GM21576 (cell line): ENCODE measurements around the gene CYP8B1.

ENCODE experiments used
- ATAC-seq: cut with Tn5 transposase; IDR thresholded peaks from one replicate; pipeline ENCODE4 v1.9.1; 2021; ENCODE audit warnings: mild to moderate bottlenecking, moderate library complexity; ENCODE audit not compliant: unreplicated experiment

The CYP8B1 gene

GRCh38 chr3:42875325-42876151 lies at the start of gene CYP8B1:
TSS of gene CYP8B1 (minus strand) at chr3:42875879. CDS start at chr3:42875816, 63 bp downstream.
- no peak for ATAC-seq

- ATAC-seq, result no peak
Measured at GRCh38 chr3:42923606-42924005, 47.9 kb upstream of the CYP8B1 start.

GRCh38 chr3:42914771-42915515 lies 39.3 kb upstream of the CYP8B1 start:
- ATAC-seq, result no peak

GRCh38 chr3:42911551-42911950 lies 35.9 kb upstream of the CYP8B1 start:
- no peak for ATAC-seq

GRCh38 chr3:42908675-42909074 lies 33.0 kb upstream of the CYP8B1 start:
- ATAC-seq, result no peak

- no peak for ATAC-seq
Measured at GRCh38 chr3:42906848-42907183, 31.1 kb upstream of the CYP8B1 start.

DNA sequence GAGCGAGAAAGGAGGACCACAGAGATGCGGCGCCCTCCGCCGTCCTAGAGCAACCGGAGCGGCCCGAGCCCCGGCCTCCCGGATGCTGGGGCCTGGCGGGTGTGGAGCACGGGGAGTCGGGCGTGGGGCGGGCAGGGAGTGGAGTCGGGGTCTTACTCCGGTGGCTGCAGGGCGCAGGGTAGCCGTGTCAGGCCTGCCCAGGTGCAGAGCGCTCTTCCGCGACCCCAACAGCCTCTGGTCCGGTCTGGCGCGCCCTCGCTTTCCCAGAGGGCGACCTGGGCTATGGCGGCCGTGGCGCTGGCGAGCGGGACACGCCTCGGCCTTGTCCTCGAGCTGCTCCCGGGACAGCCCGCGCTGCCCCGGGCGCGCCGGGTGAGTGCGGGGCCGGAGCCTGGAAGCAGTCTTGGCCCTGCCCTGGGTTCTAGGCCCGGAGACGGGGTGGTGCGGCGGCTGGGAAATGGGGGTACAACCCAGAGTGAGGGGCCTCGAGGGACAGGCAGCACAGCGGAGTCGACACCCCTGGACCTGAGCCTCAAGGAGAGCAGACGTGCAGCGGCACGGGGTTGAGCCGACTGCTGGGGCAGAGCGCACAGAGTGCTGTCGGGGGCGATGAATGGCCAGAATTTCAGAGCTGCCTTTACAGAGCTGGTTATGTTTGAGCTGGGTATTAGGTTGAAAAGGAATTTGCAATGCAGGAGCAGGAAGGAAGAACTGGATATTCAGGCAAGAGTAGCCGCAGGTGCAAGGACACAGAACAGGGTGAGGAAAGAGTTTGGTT lies 30.6 kb upstream of the CYP8B1 start, which contains the start of gene ZNF662:
Gene ZNF662 (plus strand): TSS at position 73 of the 778 bp plus-strand sequence. CDS start 1,973 bp downstream, outside the sequence.
- no peak for ATAC-seq

DNA sequence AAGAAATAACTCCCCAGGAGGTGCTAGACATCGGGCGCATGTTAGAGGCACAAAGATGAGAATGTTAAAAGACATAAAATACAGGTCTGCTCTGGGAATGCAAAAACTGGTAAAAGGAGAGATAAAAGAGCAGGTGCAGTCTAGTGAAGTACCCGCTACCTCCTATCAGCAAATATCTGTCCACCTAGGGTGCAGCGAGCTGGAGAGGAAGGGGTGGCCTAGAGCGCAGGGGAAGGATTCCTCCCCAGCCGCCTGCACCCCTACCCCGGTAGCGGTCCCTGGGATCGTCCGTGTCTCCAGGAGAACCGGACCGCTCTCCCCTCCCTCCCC lies 30.0 kb upstream of the CYP8B1 start:
- no peak for ATAC-seq

DNA sequence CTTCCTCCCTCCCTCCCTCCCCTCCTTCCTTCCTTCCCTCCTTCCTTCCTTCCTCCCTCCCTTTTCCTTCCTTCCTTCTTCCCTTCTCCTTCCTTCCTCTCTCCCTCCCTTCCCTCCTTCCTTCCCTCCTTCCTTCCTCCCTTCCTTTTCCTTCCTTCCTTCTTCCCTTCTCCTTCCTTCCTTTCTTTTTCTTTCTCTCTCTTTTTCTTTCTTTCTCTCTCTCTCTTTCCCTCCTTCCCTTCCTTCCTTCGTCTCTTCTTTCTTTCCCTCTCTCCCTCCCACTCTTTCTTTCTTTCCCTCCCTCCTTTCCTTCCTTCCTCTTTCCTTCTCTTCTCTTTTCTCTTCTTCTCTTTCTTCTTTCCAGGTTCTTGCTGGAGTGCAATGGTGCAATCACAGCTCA lies 28.4 kb upstream of the CYP8B1 start:
- no peak for ATAC-seq

- ATAC-seq, result no peak
Measured at GRCh38 chr3:42902257-42902656, 26.6 kb upstream of the CYP8B1 start.

DNA sequence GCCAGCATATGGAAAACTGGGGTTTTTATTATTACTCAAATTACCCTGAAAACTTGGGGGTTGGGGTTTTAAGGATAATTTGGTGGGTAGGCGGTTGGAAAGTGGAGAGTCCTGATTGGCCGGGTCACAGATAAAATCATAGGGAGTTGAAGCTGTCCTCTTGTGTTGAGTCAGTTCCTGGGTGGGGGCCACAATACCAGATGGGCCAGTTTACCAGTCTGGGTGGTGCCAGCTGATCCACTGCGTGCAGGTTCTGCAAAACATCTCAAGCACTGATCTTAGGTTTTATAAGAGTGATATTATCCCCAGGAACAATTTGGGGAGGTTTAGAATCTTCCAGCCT lies 25.4 kb upstream of the CYP8B1 start:
- ATAC-seq, result no peak

DNA sequence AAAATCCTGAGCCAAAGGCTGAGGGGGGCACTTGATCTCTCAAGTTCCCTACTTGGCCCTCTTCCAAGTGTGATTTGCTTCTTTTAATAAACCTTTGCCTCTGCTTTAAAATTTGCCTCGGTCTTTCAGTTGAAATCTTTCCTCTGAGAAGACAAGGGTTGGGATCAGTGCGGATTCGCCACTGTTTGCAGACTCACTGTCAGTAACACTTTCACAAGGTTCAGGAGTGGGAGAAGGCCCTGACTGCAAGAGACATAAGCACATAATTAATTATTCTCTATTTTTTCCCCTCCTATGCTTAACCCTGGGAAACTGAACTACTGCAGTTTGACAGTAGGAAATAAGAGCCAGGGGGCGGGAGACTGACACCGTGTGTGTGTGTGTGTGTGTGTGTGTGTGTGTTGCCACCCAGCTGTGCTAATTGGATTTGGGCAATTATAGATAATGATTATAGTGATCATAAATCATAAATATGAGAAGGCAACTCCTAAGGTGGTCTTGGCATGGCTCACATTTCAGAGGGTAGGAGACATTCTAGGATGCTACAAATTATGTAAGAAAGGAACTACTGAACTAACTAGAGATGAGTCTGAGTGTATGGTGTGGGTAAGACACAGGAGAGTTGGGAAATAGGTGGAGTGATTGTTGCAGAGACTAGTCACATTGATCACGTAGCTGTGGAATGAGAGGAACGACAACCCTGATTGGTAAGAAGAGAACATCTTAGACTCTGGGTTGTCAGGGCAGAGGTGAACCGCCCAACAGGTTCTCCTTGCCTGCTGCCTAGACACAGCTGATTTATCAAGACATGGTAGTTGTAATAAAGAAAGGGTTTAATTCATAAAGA lies 24.8 kb upstream of the CYP8B1 start:
- ATAC-seq, result no peak

DNA sequence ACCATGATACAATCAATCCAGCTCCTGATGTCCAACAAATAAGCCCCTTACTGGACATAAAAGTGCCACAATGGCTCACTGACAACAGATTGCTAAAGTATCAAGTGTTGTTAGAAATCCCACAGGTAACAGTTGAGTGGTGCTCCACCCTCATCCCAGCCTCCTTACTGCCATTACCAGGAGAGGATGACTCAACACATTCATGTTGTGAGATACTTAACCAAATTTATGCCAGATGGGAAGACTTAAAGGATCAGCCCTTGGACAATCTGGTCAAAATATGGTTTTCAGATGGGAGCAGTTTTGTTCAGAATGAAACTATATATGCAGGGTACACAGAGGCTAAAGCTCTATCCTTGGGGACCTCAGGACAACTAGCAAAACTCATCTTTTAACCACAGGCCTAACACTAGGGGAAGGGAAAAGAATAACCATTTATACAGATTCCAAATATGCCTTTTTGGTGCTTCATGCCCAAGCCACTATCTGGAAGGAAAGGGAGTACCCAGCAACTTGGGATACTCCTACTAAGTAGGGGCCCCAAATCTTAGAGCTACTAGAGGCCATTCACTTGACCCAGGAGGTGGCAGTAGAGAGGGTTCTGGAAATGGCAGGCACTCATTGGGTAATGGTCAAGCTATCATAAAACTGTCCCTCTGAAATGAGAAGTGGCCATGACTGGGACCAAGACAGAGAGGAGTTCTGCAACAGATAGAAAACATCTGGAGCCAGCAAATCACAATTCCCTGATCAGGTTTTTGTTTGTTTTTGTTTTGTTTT lies 23.4 kb upstream of the CYP8B1 start:
- ATAC-seq, result no peak

DNA sequence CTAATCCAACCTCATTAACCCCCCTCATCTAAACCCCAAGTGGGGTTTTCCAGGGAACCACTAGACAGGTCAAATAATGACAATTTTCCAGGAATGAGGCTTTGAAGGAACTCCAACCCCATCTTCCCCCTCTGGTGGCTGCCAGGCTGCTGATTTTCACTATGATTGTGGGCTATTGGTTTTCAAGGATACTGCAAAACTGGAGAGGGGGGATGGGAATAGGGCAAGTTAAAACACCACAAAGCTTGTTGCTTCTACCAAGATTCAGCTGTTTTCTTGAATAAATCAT lies 19.8 kb upstream of the CYP8B1 start:
- ATAC-seq, result no peak

DNA sequence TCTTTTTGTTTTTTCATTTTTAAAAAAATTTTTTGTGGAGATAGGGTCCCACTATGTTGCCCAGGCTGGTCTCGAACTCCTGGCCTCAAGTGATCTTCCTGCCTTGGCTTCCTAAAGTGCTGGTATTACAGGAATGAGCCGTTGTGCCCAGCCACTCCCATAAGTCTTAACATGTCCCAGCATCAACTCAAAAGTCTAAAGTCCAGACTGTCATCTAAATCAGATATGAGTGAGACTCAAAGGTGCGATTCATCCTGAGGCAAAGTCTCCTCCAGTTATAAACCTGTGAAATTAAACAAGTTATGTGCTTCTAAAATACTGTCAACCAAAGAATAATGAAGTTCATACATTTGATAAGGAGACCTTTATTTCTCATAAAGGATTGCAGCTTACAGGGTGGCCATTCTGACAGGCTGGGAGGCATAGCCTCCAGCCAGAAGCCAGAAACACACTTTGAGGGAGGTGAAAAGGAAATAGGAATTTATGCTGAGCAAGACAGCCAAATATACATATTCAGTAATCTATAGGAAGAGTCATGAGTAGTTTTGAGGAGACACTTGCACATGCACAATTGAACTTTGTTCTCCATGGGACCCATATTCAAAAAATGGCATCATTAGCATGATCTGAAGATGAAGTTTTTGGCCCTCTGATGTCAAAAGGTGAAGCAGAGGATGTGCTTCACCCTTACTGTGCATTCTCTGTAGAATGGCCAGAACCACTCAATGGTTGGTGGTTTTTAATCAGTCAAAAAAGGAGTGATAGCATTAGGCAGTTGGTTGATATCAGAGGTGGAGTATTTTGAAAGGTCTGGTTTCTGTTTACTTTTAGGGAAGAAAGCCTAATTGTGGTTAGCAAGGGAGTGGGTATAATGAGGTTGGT lies 19.3 kb upstream of the CYP8B1 start:
- ATAC-seq, result no peak

DNA sequence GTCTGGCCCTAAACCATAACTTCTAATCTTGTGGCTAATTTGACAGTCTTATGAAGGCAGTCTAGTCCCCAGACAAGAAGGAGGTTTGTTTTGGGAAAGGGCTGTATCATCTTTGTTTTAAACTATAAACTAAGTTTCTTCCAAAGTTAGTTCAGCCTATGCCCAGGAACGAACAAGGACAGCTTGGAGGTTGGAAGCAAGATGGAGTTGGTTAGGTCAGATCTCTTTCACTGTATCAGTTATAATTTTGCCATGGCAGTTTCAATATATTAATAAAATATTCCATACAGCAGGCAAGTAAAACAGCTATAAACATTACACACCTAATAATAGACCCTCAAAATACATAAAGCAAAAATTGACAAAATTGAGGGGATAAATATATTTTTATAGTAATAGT lies 17.1 kb upstream of the CYP8B1 start:
- no peak for ATAC-seq

- no peak for ATAC-seq
Measured at GRCh38 chr3:42892169-42892568, 16.5 kb upstream of the CYP8B1 start.

GRCh38 chr3:42891042-42891441 lies 15.4 kb upstream of the CYP8B1 start:
- ATAC-seq, result no peak

GRCh38 chr3:42887084-42887483 lies 11.4 kb upstream of the CYP8B1 start:
- ATAC-seq, result no peak
